Measurements from ENCODE around the gene C1QL3.

C1QL3 gene

GRCh38 chr10:16491933-16492332 is 29.7 kb downstream of the C1QL3 start:
- no peaks in the 10 kb centered on the region for H3K4me1 ChIP-seq (ENCODE audit: control insufficient read depth, insufficient read depth, low read length)
- no peaks in the 10 kb centered on the region for H3K9me3 ChIP-seq (ENCODE audit: control insufficient read depth, low read length)
- H3K36me3 ChIP-seq (ENCODE audit: control insufficient read depth, insufficient read depth, low read length, severe bottlenecking): peaks cover 17% of the 10 kb centered on the region
- H3K27me3 ChIP-seq (replicated peaks; ENCODE audit: control insufficient read depth, insufficient read depth, low read length): no peaks in the 10 kb centered on the region
- no peak overlapping the region for H3K9ac ChIP-seq (ENCODE audit: low read length)
- no peak for DNase-seq (ENCODE audit: low read depth)
- no peak overlapping the region for H3K4me3 ChIP-seq (ENCODE audit: low read length)

DNA sequence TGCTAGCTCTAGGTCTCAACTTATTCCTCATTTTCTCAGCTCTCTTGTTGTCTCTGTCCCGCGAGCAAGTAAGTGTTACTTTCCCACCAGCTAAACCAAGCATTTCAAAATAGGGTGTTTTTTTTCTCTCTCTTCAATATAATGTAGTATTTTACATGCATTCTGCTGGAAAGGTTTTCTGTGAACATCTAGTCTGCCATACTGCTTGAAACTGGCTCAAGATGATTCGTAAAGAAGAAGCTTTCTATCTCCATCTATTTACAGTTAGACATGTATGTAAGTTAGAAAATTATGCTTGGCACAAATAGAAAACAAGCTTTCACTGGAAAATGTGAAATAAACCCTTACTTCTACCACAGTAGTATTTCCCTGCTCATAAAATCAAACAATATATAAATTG is 31.2 kb downstream of the C1QL3 start:
- no peaks in the 10 kb centered on the region for H3K4me1 ChIP-seq (ENCODE audit: control insufficient read depth, insufficient read depth, low read length)
- H3K9ac ChIP-seq (ENCODE audit: low read length): no peak overlapping the region
- no peaks in the 10 kb centered on the region for H3K9me3 ChIP-seq (ENCODE audit: control insufficient read depth, low read length)
- DNase-seq (ENCODE audit: low read depth): no peak
- peaks cover 25% of the 10 kb centered on the region for H3K36me3 ChIP-seq (ENCODE audit: control insufficient read depth, insufficient read depth, low read length, severe bottlenecking)
- H3K27me3 ChIP-seq (replicated peaks; ENCODE audit: control insufficient read depth, insufficient read depth, low read length): no peaks in the 10 kb centered on the region
- no peak overlapping the region for H3K4me3 ChIP-seq (ENCODE audit: low read length)

DNA sequence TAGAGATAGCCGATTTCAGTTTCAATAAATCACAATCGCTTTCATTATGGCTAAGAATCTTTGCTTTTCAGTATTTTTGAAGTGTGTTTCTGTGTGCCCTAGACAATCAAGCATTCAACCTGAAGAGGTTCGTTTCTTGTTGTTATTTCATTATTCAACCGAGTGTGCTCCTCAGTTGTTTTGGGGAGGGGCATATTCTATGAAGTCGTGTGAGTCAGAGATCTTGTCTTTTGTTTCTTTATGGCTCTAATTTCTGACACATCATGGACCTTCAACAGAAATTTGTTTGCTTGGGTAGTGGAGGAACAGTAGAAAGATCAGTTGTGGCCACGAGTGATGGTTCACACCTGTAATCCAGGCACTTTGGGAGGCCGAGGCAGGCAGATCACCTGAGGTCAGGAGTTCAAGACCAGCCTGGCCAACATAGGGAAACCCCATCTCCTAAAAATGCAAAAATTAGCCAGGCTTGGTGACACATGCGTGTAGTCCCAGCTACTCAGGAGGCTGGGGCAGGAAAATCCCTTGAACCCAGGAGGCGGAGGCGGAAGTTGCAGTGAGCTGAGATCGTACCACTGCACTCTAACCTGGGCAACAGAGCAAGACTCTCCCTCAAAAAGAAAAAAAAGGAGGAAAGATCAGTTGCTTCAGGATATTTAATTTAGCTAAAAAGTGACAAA is 38.3 kb downstream of the C1QL3 start:
- Histone ChIP-seq H3K9ac (ENCODE audit: low read length) (no peak overlapping the region), H3K4me3 (ENCODE audit: low read length) (no peak overlapping the region), H3K4me1 (ENCODE audit: control insufficient read depth, insufficient read depth, low read length) (no peaks in the 10 kb centered on the region), H3K36me3 (ENCODE audit: control insufficient read depth, insufficient read depth, low read length, severe bottlenecking) (peaks cover 18% of the 10 kb centered on the region), H3K27me3 (replicated peaks; ENCODE audit: control insufficient read depth, insufficient read depth, low read length) (no peaks in the 10 kb centered on the region), H3K9me3 (ENCODE audit: control insufficient read depth, low read length) (no peaks in the 10 kb centered on the region)
- no peak for DNase-seq (ENCODE audit: low read depth)

GRCh38 chr10:16481052-16481728 is 40.5 kb downstream of the C1QL3 start:
- Histone ChIP-seq H3K4me3 (ENCODE audit: low read length) (no peak overlapping the region), H3K9ac (ENCODE audit: low read length) (no peak overlapping the region), H3K4me1 (ENCODE audit: control insufficient read depth, insufficient read depth, low read length) (no peaks in the 10 kb centered on the region), H3K36me3 (ENCODE audit: control insufficient read depth, insufficient read depth, low read length, severe bottlenecking) (peaks cover under 1% of the 10 kb centered on the region), H3K27me3 (replicated peaks; ENCODE audit: control insufficient read depth, insufficient read depth, low read length) (no peaks in the 10 kb centered on the region), H3K9me3 (ENCODE audit: control insufficient read depth, low read length) (no peaks in the 10 kb centered on the region)
- DNase-seq (ENCODE audit: low read depth): peak; percentile 12

DNA sequence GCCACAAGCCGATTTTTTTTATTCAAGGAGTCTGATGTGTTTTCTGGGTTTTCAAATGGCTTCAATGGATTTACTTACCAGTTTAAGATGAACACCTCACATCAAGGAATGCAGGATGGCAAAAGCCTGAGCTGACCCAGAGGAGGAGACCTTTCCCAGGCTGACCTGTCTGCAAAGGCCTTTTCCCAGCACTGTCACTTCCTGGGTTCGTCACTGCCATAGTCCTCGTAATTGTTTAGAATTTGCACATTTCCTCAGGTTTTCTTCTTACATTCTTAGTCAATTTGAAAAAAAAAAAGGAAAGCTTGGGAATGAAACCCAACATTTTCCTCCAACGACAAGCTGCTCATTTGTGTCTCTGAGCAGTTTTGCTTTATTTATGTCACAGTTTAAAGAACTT is 42.9 kb downstream of the C1QL3 start:
- no peaks in the 10 kb centered on the region for H3K9me3 ChIP-seq (ENCODE audit: control insufficient read depth, low read length)
- H3K9ac ChIP-seq (ENCODE audit: low read length): no peak overlapping the region
- H3K4me1 ChIP-seq (ENCODE audit: control insufficient read depth, insufficient read depth, low read length): no peaks in the 10 kb centered on the region
- DNase-seq (ENCODE audit: low read depth): no peak
- no peak overlapping the region for H3K4me3 ChIP-seq (ENCODE audit: low read length)
- H3K27me3 ChIP-seq (replicated peaks; ENCODE audit: control insufficient read depth, insufficient read depth, low read length): no peaks in the 10 kb centered on the region
- no peaks in the 10 kb centered on the region for H3K36me3 ChIP-seq (ENCODE audit: control insufficient read depth, insufficient read depth, low read length, severe bottlenecking)

DNA sequence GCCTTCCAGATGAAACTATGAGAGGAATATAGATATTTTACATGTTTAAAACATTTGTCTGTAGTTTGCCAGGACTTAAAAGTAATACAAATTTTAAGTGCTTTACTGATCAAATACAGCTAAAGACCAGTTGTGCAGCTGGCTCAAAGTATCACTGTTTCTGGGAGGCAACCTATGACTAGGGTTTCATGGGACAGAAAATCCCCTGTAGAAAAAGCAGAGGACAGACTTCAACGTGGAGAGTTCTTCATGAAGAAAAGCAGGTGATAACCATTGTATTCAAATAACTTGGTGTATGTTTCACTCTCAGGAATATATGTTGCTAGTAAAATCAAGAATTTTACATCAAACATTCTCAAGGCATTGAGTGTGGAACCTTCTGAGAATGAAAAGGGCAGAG is 43.9 kb downstream of the C1QL3 start:
- no peak for DNase-seq (ENCODE audit: low read depth)
- Histone ChIP-seq H3K4me1 (ENCODE audit: control insufficient read depth, insufficient read depth, low read length) (no peaks in the 10 kb centered on the region), H3K4me3 (ENCODE audit: low read length) (no peak overlapping the region), H3K9ac (ENCODE audit: low read length) (no peak overlapping the region), H3K27me3 (replicated peaks; ENCODE audit: control insufficient read depth, insufficient read depth, low read length) (no peaks in the 10 kb centered on the region), H3K36me3 (ENCODE audit: control insufficient read depth, insufficient read depth, low read length, severe bottlenecking) (no peaks in the 10 kb centered on the region), H3K9me3 (ENCODE audit: control insufficient read depth, low read length) (no peaks in the 10 kb centered on the region)

DNA sequence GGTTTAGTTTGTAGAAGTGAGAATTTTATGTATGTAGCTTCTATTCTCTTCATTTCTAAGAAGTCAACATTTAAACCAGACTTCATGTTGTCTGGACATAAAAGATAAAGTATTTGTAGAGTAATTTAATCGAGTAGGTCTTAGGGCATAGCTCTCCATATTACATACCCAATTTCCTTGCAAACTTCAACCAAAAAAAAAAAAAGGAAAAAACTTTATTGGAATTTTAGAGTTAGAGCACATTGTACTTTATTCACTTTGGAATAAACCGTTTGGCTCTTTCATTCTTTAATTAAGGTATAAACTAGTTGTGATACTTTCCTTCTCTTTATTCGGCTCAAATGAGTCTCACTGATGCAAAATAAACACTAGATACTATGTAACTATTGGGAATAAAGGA is 48.9 kb downstream of the C1QL3 start:
- Histone ChIP-seq H3K9me3 (ENCODE audit: control insufficient read depth, low read length) (no peaks in the 10 kb centered on the region), H3K36me3 (ENCODE audit: control insufficient read depth, insufficient read depth, low read length, severe bottlenecking) (no peaks in the 10 kb centered on the region), H3K9ac (ENCODE audit: low read length) (no peak overlapping the region), H3K4me3 (ENCODE audit: low read length) (no peak overlapping the region), H3K27me3 (replicated peaks; ENCODE audit: control insufficient read depth, insufficient read depth, low read length) (no peaks in the 10 kb centered on the region), H3K4me1 (ENCODE audit: control insufficient read depth, insufficient read depth, low read length) (no peaks in the 10 kb centered on the region)
- no peak for DNase-seq (ENCODE audit: low read depth)

DNA sequence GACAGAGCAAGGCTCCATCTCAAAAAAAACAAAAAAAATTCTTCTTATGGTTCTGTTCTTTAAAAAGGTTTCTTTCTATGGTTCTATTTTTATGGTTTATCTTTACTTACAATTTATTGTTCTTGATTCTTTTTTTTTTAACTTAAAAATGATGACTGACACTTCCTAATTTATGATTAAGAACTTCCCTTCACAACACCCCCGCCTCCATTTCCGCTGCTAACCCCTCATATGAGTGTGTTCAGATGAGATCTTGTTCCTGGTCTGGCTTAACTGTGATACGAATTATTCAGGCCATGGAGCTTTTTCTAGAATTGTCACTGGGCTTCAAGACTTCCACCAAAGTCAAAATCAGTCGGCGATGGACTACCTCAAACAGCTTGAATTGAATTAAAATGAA is 50.9 kb downstream of the C1QL3 start:
- no peak overlapping the region for H3K4me3 ChIP-seq (ENCODE audit: low read length)
- no peaks in the 10 kb centered on the region for H3K36me3 ChIP-seq (ENCODE audit: control insufficient read depth, insufficient read depth, low read length, severe bottlenecking)
- no peak for DNase-seq (ENCODE audit: low read depth)
- no peak overlapping the region for H3K9ac ChIP-seq (ENCODE audit: low read length)
- no peaks in the 10 kb centered on the region for H3K9me3 ChIP-seq (ENCODE audit: control insufficient read depth, low read length)
- no peaks in the 10 kb centered on the region for H3K27me3 ChIP-seq (replicated peaks; ENCODE audit: control insufficient read depth, insufficient read depth, low read length)
- no peaks in the 10 kb centered on the region for H3K4me1 ChIP-seq (ENCODE audit: control insufficient read depth, insufficient read depth, low read length)

DNA sequence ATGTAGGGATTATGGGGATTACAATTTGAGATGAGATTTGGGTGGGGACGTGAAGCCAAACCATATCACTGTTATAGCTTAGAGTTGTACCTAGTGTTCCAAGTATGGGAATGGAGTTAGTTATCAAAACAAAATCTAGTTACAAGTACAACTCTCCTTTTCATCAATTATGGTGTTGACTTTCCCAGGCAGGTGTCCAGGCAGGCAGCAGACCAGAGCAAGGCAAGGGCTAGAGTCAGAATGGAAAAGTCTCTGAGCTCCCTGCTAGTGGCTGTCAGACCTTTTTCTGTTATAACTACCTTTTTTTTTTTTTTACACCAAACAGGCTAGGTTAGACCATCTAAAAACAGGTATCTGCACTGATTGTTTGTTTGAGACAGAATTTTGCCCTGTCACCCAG is 55.7 kb downstream of the C1QL3 start:
- H3K9ac ChIP-seq (ENCODE audit: low read length): no peak overlapping the region
- no peaks in the 10 kb centered on the region for H3K9me3 ChIP-seq (ENCODE audit: control insufficient read depth, low read length)
- H3K36me3 ChIP-seq (ENCODE audit: control insufficient read depth, insufficient read depth, low read length, severe bottlenecking): no peaks in the 10 kb centered on the region
- H3K27me3 ChIP-seq (replicated peaks; ENCODE audit: control insufficient read depth, insufficient read depth, low read length): no peaks in the 10 kb centered on the region
- H3K4me3 ChIP-seq (ENCODE audit: low read length): no peak overlapping the region
- no peaks in the 10 kb centered on the region for H3K4me1 ChIP-seq (ENCODE audit: control insufficient read depth, insufficient read depth, low read length)
- DNase-seq (ENCODE audit: low read depth): no peak
